CD4-positive, alpha-beta T cell treated with Interleukin-10 for 1 hour (primary cell): ENCODE measurements around the gene TMEM59L.
A peak's percentile ranks its signal among the peaks of the same experiment; 100 is the strongest.
"Not testable (repeated sequence)": the region's sequence is repeated elsewhere in the genome, so short reads cannot be mapped to it uniquely, and the experiment has no call there.

Experiments used
- DNase-seq: peaks from one replicate; pipeline ENCODE4 v3.0.0-alpha.2; 2020

Gene TMEM59L

GRCh38 chr19:18612772-18613588, at the start of gene TMEM59L:
TSS of gene TMEM59L (plus strand) at chr19:18612870. CDS start at chr19:18612959, 89 bp downstream.
- DNase-seq: peak; percentile 62

GRCh38 chr19:18566953-18567352, 45.7 kb upstream of the TMEM59L start:
- no peak for DNase-seq

- no peak for DNase-seq
These were observed 44.3 kb upstream of the TMEM59L start for GRCh38 chr19:18568367-18568766.

GRCh38 chr19:18571564-18572344, 40.9 kb upstream of the TMEM59L start, which contains the start of gene UBA52:
TSS of gene UBA52 (plus strand) at chr19:18571857. CDS start at chr19:18573301, 1,444 bp downstream.
- DNase-seq: peak; percentile 99

GRCh38 chr19:18574691-18575291, 37.9 kb upstream of the TMEM59L start:
- DNase-seq: no peak

- no peak for DNase-seq
These were observed 36.3 kb upstream of the TMEM59L start for GRCh38 chr19:18576383-18576782.

GRCh38 chr19:18577365-18577914, 35.2 kb upstream of the TMEM59L start:
- no peak for DNase-seq

- DNase-seq: no peak
These were observed 32.4 kb upstream of the TMEM59L start for GRCh38 chr19:18580311-18580710.

GRCh38 chr19:18586306-18586705, 26.4 kb upstream of the TMEM59L start:
- DNase-seq: no peak

GRCh38 chr19:18587561-18587960, 25.1 kb upstream of the TMEM59L start:
- DNase-seq: no peak

GRCh38 chr19:18587962-18588610, 24.6 kb upstream of the TMEM59L start:
- no peak for DNase-seq

GRCh38 chr19:18588611-18589379, 23.9 kb upstream of the TMEM59L start, which contains the start of gene REX1BD:
TSS of gene REX1BD (plus strand) at chr19:18588798. CDS start at chr19:18588802, 4 bp downstream.
- peak; percentile 90 for DNase-seq

GRCh38 chr19:18589380-18590272, 23.0 kb upstream of the TMEM59L start:
- peak; percentile 76 for DNase-seq

GRCh38 chr19:18590273-18591272, 22.1 kb upstream of the TMEM59L start:
- no peak for DNase-seq

- no peak for DNase-seq
These were observed 20.8 kb upstream of the TMEM59L start for GRCh38 chr19:18591735-18592385.

GRCh38 chr19:18592732-18593131, 19.9 kb upstream of the TMEM59L start:
- DNase-seq: not testable (repeated sequence)

- no peak for DNase-seq
These were observed 19.1 kb upstream of the TMEM59L start for GRCh38 chr19:18593367-18594095.
